Thyroid gland (tissue), 4 donors: Measurements from ENCODE around the gene IFNLR1. TPM values are rescaled to one million over a fixed set of nuclear protein-coding genes. Genes with fewer than 3 reads are reported as not detected.
"Not testable (repeated sequence)": the region's sequence is repeated elsewhere in the genome, so short reads cannot be mapped to it uniquely, and the experiment has no call there.

Source experiments
- DNase-seq, 2 donors: peaks; one replicate each; pipeline ENCODE4 v3.0.0-alpha.2; 2019
- H3K27ac ChIP-seq, 3 donors: fragments of 200-600 bp; sonication (generic); 1 replicate in 2 of 3; 2 replicates in 1 of 3; pipeline ENCODE4 v1.5.1; 2016 to 2019; ENCODE audit warnings: mild to moderate bottlenecking in 1 of 3, moderate library complexity in 1 of 3
- H3K27me3 ChIP-seq: fragments of 200-600 bp; sonication (generic); one replicate; pipeline ENCODE4 v1.5.1; 2019
- H3K36me3 ChIP-seq, 2 donors: fragments of 200-600 bp; sonication (generic); one replicate each; pipeline ENCODE4 v1.5.1; 2016 to 2019
- H3K4me1 ChIP-seq, 2 donors: fragments of 200-600 bp; sonication (generic); one replicate each; pipeline ENCODE4 v1.5.1; 2017 to 2019
- H3K4me3 ChIP-seq, 3 donors: fragments of 200-600 bp; sonication (generic); replicated peaks in 1 of 3; 1 replicate in 2 of 3; 2 replicates in 1 of 3; pipeline ENCODE4 v1.5.1; 2016; ENCODE audit warnings: mild to moderate bottlenecking in 1 of 3
- H3K9me3 ChIP-seq: fragments of 200-600 bp; sonication (generic); one replicate; pipeline ENCODE4 v1.5.1; 2017
- POLR2A ChIP-seq, 2 donors: fragments of 450-650 bp; IDR thresholded peaks; one replicate each; pipeline ENCODE4 v1.6.1; 2017; ENCODE audit warnings: antibody characterized with exemption in 2 of 2, mild to moderate bottlenecking in 2 of 2, moderate library complexity in 1 of 2
- WGBS, 2 donors: methylation state at CpG; one replicate each; pipeline ENCODE4 v1.1.5; 2017; 5-methylcytosine and 5-hydroxymethylcytosine counted together
- intact Hi-C: fragments of 100-400 bp; cut with DNase I; formaldehyde crosslinking; loops from one replicate; pipeline ENCODE4 v1.15.1; 2023
- total RNA-seq, 4 donors: library from RNA; depleted of rRNA; stranded (reverse); fragments of >200 nt; gene quantifications; one replicate each; pipeline ENCODE4 v1.2.3, GENCODE V29; 2016
- TF ChIP-seq, protein P1 (sequence below), 6 experiments: fragments of 200-600 bp in 3 of 6; fragments of 450-650 bp in 3 of 6; sonication (generic) in 3 of 6; IDR thresholded peaks; one replicate each; pipeline ENCODE4 v1.5.1; 2016 to 2019; ENCODE audit warnings: antibody characterized with exemption in 6 of 6, mild to moderate bottlenecking in 2 of 6, inconsistent platforms in 1 of 6, moderate library complexity in 1 of 6

The IFNLR1 gene
- total RNA-seq, 4 donors from 2014 or later, result 4.7 to 9.3 (median 6.1) TPM

DNA sequence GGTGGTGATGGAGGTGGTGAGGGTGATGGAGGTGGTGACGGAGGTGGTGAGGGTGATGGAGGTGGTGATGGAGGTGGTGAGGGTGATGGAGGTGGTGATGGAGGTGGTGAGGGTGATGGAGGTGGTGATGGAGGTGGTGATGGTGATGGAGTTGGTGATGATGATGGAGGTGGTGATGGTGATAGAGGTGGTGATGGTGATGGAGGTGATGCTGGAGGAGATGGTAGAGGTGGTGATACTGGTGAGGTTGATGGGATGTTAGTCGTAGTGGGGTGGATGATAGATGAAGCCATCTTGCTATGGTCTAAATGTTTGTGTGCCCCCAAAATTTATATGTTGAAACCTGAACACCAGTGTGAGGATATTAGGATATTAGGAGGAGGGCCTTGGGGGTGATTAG, 25.3 kb upstream of the IFNLR1 start:
- H3K9me3 ChIP-seq, result no peaks in the 10 kb centered on the region
- DNase-seq, result no peak
- H3K36me3 ChIP-seq, result no peaks in the 10 kb centered on the region
- intact Hi-C loops, result no loop called here
- H3K4me3 ChIP-seq, result no peak overlapping the region
- H3K4me1 ChIP-seq, result peaks cover 13 to 15% of the 10 kb centered on the region in 2 donors
- H3K27ac ChIP-seq, result no peak overlapping the region
- H3K27me3 ChIP-seq, result no peaks in the 10 kb centered on the region
- TF ChIP-seq, protein P1, sequence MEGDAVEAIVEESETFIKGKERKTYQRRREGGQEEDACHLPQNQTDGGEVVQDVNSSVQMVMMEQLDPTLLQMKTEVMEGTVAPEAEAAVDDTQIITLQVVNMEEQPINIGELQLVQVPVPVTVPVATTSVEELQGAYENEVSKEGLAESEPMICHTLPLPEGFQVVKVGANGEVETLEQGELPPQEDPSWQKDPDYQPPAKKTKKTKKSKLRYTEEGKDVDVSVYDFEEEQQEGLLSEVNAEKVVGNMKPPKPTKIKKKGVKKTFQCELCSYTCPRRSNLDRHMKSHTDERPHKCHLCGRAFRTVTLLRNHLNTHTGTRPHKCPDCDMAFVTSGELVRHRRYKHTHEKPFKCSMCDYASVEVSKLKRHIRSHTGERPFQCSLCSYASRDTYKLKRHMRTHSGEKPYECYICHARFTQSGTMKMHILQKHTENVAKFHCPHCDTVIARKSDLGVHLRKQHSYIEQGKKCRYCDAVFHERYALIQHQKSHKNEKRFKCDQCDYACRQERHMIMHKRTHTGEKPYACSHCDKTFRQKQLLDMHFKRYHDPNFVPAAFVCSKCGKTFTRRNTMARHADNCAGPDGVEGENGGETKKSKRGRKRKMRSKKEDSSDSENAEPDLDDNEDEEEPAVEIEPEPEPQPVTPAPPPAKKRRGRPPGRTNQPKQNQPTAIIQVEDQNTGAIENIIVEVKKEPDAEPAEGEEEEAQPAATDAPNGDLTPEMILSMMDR (IDR thresholded peaks at IDR 0.05), result no peak
- no peak for TF ChIP-seq POLR2A (IDR thresholded peaks at IDR 0.05)
- WGBS, 2 donors, result 46 to 75% methylated on average over 2 of the region's 2 CpGs

DNA sequence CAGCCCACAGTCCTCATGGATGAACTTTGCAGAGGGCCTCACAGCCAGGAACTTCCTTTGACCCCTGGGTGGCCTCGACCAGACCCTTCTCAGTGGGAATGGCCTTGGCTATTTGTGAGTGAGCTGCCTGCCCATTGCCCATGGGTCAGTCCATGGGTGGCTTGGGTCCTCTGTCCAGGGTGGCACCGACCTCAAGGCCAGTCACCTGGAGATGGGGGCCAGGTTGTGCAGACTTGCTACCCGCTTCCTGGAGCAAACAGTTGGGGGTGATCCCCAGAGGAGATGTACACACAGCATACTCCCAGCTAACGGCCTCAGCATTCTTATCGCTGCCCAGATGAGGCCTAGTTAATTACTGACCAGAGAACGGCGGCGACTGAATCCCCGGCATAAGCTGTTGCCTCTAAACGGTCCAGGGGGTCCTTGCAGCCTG, 23.1 kb upstream of the IFNLR1 start:
- TF ChIP-seq, protein P1 (IDR thresholded peaks at IDR 0.05), result no peak
- no peak for TF ChIP-seq POLR2A (IDR thresholded peaks at IDR 0.05)
- Histone ChIP-seq H3K9me3 (no peaks in the 10 kb centered on the region), H3K27ac (no peak overlapping the region), H3K4me1 (peaks cover 0 to 11% of the 10 kb centered on the region in 2 donors), H3K4me3 (no peak overlapping the region), H3K36me3 (no peaks in the 10 kb centered on the region), H3K27me3 (no peaks in the 10 kb centered on the region)
- intact Hi-C loops, result no loop called here
- DNase-seq, result no peak
- 70 to 88% methylated on average over 5 to 10 of the region's 10 CpGs for WGBS, 2 donors

DNA sequence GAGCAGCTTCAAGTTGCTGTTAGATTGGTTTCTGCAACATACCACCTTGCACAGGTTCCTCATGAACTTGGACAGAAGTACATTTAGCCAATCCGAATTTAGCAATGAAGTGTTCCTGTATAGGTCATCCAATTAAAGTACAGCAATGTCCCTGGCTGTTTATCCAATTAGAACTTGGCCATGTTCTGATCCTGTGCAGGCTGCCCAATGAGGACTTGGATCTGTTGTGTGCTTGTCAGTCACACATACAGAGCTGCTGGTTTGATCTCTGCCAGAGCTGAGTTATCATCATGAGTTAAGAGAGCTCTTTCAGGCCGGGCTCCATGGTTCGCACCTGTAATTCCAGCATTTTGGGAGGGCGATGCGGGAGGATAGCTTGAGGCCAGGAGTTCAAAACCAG, 22.0 kb upstream of the IFNLR1 start:
- H3K27me3 ChIP-seq, result no peaks in the 10 kb centered on the region
- no peaks in the 10 kb centered on the region for H3K9me3 ChIP-seq
- H3K4me3 ChIP-seq, result no peak overlapping the region
- H3K27ac ChIP-seq, result no peak overlapping the region
- no peaks in the 10 kb centered on the region for H3K36me3 ChIP-seq
- peaks cover 0 to 11% of the 10 kb centered on the region in 2 donors for H3K4me1 ChIP-seq
- DNase-seq, result no peak
- no peak for TF ChIP-seq POLR2A (IDR thresholded peaks at IDR 0.05)
- TF ChIP-seq, protein P1 (IDR thresholded peaks at IDR 0.05), result no peak
- intact Hi-C loops, result loop anchor here (10.0 kb wide), 1 partner anchor 426 kb away; no protein-coding TSS in a partner anchor
- WGBS, 2 donors, result 92 to 93% methylated on average over 5 of the region's 5 CpGs

DNA sequence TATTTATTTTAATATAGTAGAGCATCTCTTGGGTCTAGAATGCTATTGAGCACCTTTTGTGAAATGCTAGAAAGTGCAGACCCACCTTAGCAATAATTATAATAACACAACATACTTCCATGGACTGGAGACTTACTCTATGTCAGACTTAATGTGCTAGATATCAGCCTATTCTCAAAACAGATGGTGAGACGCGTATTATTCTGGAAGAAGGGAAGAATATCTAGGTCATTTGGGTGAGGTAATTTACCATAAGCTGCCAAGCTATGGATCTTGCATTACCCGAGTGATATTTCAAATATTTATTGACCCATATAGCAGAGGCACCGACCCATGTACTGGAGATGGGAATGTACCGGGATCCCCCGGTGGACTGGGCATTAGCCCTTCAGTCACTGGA, 20.6 kb upstream of the IFNLR1 start:
- intact Hi-C loops, result loop anchor here (10.0 kb wide), 1 partner anchor 427 kb away; no protein-coding TSS in a partner anchor
- Histone ChIP-seq H3K27me3 (no peaks in the 10 kb centered on the region), H3K4me1 (peaks cover 0 to 11% of the 10 kb centered on the region in 2 donors), H3K36me3 (no peaks in the 10 kb centered on the region), H3K9me3 (no peaks in the 10 kb centered on the region), H3K27ac (no peak overlapping the region), H3K4me3 (no peak overlapping the region)
- 91 to 93% methylated on average over 6 of the region's 6 CpGs for WGBS, 2 donors
- no peak for DNase-seq
- TF ChIP-seq, protein P1 (IDR thresholded peaks at IDR 0.05), result no peak
- no peak for TF ChIP-seq POLR2A (IDR thresholded peaks at IDR 0.05)

DNA sequence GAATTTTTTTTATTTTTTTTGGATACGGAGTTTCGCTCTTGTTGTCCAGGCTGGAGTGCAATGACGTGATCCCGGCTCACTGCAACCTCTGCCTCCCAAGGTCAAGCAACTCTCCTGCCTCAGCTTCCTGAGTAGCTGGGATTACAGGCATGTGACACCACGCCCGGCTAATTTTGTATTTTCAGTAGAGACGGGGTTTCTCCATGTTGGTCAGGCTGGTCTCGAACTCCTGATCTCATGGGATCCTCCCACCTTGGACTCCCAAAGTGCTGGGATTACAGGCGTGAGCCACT, 20.3 kb upstream of the IFNLR1 start:
- H3K4me1 ChIP-seq, result peaks cover 0 to 12% of the 10 kb centered on the region in 2 donors
- intact Hi-C loops, result loop anchor here (10.0 kb wide), 1 partner anchor 427 kb away; no protein-coding TSS in a partner anchor
- DNase-seq, H3K9me3 ChIP-seq, H3K27ac ChIP-seq, H3K4me3 ChIP-seq, H3K27me3 ChIP-seq, H3K36me3 ChIP-seq: not testable (repeated sequence)
- 80 to 81% methylated on average over 9 of the region's 9 CpGs for WGBS, 2 donors
